ENCODE data around the gene NCCRP1. TPM values are rescaled to one million over a fixed set of nuclear protein-coding genes. Genes with fewer than 3 reads are reported as not detected.
A peak's percentile ranks its signal among the peaks of the same experiment; 100 is the strongest.

The NCCRP1 gene
- total RNA-seq, 1 donor from 2014 or later, result not detected

- Mint-ChIP-seq H3K4me1 (ENCODE audit: low read depth) (no peaks in the 10 kb centered on the region), H3K27ac (ENCODE audit: unreplicated experiment) (no peak overlapping the region), H3K36me3 (ENCODE audit: low read depth) (peaks cover 6% of the 10 kb centered on the region), H3K4me3 (ENCODE audit: unreplicated experiment) (no peak overlapping the region), H3K9me3 (ENCODE audit: low read depth) (peaks cover 5% of the 10 kb centered on the region), H3K27me3 (ENCODE audit: low read depth) (no peaks in the 10 kb centered on the region)
- TF ChIP-seq, protein P1, sequence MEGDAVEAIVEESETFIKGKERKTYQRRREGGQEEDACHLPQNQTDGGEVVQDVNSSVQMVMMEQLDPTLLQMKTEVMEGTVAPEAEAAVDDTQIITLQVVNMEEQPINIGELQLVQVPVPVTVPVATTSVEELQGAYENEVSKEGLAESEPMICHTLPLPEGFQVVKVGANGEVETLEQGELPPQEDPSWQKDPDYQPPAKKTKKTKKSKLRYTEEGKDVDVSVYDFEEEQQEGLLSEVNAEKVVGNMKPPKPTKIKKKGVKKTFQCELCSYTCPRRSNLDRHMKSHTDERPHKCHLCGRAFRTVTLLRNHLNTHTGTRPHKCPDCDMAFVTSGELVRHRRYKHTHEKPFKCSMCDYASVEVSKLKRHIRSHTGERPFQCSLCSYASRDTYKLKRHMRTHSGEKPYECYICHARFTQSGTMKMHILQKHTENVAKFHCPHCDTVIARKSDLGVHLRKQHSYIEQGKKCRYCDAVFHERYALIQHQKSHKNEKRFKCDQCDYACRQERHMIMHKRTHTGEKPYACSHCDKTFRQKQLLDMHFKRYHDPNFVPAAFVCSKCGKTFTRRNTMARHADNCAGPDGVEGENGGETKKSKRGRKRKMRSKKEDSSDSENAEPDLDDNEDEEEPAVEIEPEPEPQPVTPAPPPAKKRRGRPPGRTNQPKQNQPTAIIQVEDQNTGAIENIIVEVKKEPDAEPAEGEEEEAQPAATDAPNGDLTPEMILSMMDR (IDR thresholded peaks at IDR 0.05), result no peak
- DNase-seq (ENCODE audit: low spot score), result no peak
Measured at GRCh38 chr19:39183104-39183503, 13.7 kb upstream of the NCCRP1 start.

DNA sequence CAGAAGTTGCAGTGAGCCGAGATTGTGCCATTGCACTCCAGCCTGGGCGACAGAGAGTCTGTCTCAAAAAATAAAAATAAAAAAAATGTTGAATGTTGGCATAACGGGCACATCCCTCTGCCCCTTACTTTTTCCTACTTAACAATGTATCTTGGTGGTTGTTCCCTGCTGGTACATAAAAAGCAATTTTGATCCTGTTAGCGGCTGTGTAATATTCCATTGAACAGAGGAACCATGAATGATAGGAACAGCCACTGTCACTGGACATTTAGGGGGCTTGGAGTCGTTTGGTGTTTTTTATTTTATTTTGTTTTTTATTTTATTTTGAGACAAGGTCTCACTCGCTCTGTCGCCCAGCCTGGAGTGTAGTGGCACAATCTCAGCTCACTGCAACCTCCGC lies 10.4 kb upstream of the NCCRP1 start:
- H3K36me3 Mint-ChIP-seq (ENCODE audit: low read depth), result no peaks in the 10 kb centered on the region
- no peak overlapping the region for H3K27ac Mint-ChIP-seq (ENCODE audit: unreplicated experiment)
- H3K4me1 Mint-ChIP-seq (ENCODE audit: low read depth), result no peaks in the 10 kb centered on the region
- no peak for DNase-seq (ENCODE audit: low spot score)
- peaks cover 5% of the 10 kb centered on the region for H3K9me3 Mint-ChIP-seq (ENCODE audit: low read depth)
- TF ChIP-seq, protein P1 (IDR thresholded peaks at IDR 0.05), result no peak
- no peak overlapping the region for H3K4me3 Mint-ChIP-seq (ENCODE audit: unreplicated experiment)
- peaks cover 6% of the 10 kb centered on the region for H3K27me3 Mint-ChIP-seq (ENCODE audit: low read depth)

DNA sequence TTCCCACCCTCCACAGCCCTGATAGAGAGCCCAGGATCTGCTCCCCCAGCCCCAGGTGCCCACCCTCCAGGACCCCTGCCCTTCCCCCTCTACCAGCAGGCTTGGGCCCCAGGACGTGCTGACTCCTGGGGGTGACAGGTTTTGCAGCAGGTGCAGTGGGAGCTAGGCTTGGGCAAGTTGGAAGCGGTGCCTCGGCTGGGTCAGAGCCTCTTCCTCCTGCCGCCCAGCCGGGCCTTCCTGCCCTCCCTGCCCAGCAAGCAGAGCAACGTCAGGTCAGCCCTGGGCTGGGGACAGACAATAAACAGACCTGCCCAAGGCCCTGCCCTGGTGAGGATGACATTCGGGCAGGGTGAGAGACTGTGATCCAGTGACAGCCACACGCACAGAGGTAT lies 9.2 kb upstream of the NCCRP1 start:
- Mint-ChIP-seq H3K9me3 (ENCODE audit: low read depth) (peaks cover 5% of the 10 kb centered on the region), H3K36me3 (ENCODE audit: low read depth) (no peaks in the 10 kb centered on the region), H3K4me3 (ENCODE audit: unreplicated experiment) (no peak overlapping the region), H3K4me1 (ENCODE audit: low read depth) (no peaks in the 10 kb centered on the region), H3K27ac (ENCODE audit: unreplicated experiment) (no peak overlapping the region), H3K27me3 (ENCODE audit: low read depth) (peaks cover 7% of the 10 kb centered on the region)
- no peak for DNase-seq (ENCODE audit: low spot score)
- TF ChIP-seq, protein P1 (IDR thresholded peaks at IDR 0.05), result peak; percentile 67

DNA sequence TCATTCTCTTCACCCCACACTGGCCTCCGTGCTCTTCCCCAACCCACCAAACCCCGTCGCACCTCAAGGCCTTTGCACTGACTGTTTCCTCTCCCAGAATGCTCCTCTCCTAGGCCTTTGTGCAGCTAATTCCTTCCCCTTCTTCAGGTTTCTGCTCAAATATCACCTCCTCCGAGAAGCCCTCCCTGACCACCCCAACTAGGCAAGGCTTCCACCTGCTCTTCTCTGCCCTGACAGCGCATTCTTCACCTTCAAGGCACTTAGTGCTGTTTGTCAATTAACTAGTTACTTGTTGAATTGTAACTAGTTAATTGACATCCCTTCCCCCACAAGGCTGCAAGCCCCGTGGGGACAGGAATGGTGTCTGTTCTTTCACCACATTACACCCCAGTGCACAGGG lies 7.8 kb upstream of the NCCRP1 start:
- H3K36me3 Mint-ChIP-seq (ENCODE audit: low read depth), result no peaks in the 10 kb centered on the region
- H3K4me3 Mint-ChIP-seq (ENCODE audit: unreplicated experiment), result no peak overlapping the region
- peaks cover 13% of the 10 kb centered on the region for H3K27me3 Mint-ChIP-seq (ENCODE audit: low read depth)
- H3K27ac Mint-ChIP-seq (ENCODE audit: unreplicated experiment), result no peak overlapping the region
- no peaks in the 10 kb centered on the region for H3K9me3 Mint-ChIP-seq (ENCODE audit: low read depth)
- TF ChIP-seq, protein P1 (IDR thresholded peaks at IDR 0.05), result no peak
- H3K4me1 Mint-ChIP-seq (ENCODE audit: low read depth), result peaks cover 4% of the 10 kb centered on the region
- no peak for DNase-seq (ENCODE audit: low spot score)

- TF ChIP-seq, protein P1 (IDR thresholded peaks at IDR 0.05), result no peak
- no peak overlapping the region for H3K27ac Mint-ChIP-seq (ENCODE audit: unreplicated experiment)
- no peaks in the 10 kb centered on the region for H3K9me3 Mint-ChIP-seq (ENCODE audit: low read depth)
- no peak overlapping the region for H3K4me3 Mint-ChIP-seq (ENCODE audit: unreplicated experiment)
- H3K4me1 Mint-ChIP-seq (ENCODE audit: low read depth), result peaks cover 6% of the 10 kb centered on the region
- no peak for DNase-seq (ENCODE audit: low spot score)
- peaks cover 25% of the 10 kb centered on the region for H3K27me3 Mint-ChIP-seq (ENCODE audit: low read depth)
- H3K36me3 Mint-ChIP-seq (ENCODE audit: low read depth), result no peaks in the 10 kb centered on the region
Measured at GRCh38 chr19:39190768-39191167, 6.0 kb upstream of the NCCRP1 start.

Measured in chondrocyte (in vitro differentiated cells).